GM12892 (cell line): ENCODE measurements around the gene POLRMT.

ENCODE experiments used
- POLR2A ChIP-seq: IDR thresholded peaks from 2 replicates; pipeline ENCODE4 v1.6.1; 2011; ENCODE audit warnings: low read depth, low read length, control low read depth
- POLR2AphosphoS5 ChIP-seq: IDR thresholded peaks from 2 replicates; pipeline ENCODE4 v1.6.1; 2011; ENCODE audit warnings: low read depth, low read length, control low read depth

DNA sequence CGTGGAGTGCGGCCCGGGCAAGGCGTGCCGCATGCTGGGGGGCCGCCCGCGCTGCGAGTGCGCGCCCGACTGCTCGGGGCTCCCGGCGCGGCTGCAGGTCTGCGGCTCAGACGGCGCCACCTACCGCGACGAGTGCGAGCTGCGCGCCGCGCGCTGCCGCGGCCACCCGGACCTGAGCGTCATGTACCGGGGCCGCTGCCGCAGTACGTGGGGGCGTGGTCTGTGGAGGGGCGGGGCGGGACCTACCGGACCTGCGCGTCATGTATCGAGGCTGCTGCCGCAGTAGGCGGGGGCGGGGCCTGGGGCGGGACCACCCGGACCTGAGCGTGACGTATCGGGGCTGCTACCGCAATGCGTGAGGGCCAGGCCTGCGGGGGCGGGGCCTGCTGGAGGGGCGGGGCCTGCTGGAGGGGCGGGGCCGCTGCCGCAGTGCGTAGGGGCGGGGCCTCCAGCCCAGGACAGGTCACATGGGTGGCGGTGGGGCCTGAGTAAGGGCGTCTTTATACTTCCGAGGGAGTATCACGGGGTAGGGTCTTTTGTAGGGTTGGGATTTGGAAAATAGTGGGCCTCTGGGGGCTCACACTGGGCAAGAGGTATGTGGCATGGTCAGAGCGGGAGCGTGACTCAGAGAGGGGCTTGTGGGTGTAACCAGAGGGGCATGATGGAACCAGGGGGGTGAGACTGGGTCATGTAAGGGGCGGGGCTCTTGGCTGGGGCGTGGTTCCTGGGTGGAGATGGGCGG is 47.1 kb upstream of the POLRMT start:
- TF ChIP-seq POLR2A (peak; percentile 77; the same call in 1 of the 2 replicates), POLR2AphosphoS5 (no peak)
